ENCODE results near the gene NUP85.
"Not testable (repeated sequence)": the region's sequence is repeated elsewhere in the genome, so short reads cannot be mapped to it uniquely, and the experiment has no call there.

The NUP85 gene

GRCh38 chr17:75207050-75207407, 1.6 kb downstream of the NUP85 start:
- not testable (repeated sequence) for FAIRE-seq

GRCh38 chr17:75207760-75208159, 2.3 kb downstream of the NUP85 start:
- no peak for FAIRE-seq

- no peak for FAIRE-seq
These were observed 2.7 kb downstream of the NUP85 start for GRCh38 chr17:75208161-75208560.

- no peak for FAIRE-seq
These were observed 3.6 kb downstream of the NUP85 start for GRCh38 chr17:75209061-75209460.

- FAIRE-seq, result no peak
These were observed 12.7 kb downstream of the NUP85 start for GRCh38 chr17:75218131-75218530.

- no peak for FAIRE-seq
These were observed 14.3 kb downstream of the NUP85 start for GRCh38 chr17:75219815-75220214.

- FAIRE-seq, result no peak
These were observed 19.5 kb downstream of the NUP85 start for GRCh38 chr17:75225016-75225415.

GRCh38 chr17:75227729-75228128, 22.2 kb downstream of the NUP85 start:
- FAIRE-seq, result no peak

- no peak for FAIRE-seq
These were observed 22.8 kb downstream of the NUP85 start for GRCh38 chr17:75228305-75228704.

- FAIRE-seq, result no peak
These were observed 23.4 kb downstream of the NUP85 start for GRCh38 chr17:75228847-75229246.

- no peak for FAIRE-seq
These were observed 25.6 kb downstream of the NUP85 start for GRCh38 chr17:75231071-75231470.

- FAIRE-seq, result no peak
These were observed 26.4 kb downstream of the NUP85 start for GRCh38 chr17:75231741-75232464.

- FAIRE-seq, result no peak
These were observed 27.3 kb downstream of the NUP85 start for GRCh38 chr17:75232786-75233185.

- FAIRE-seq, result no peak
These were observed 31.9 kb downstream of the NUP85 start for GRCh38 chr17:75237100-75238014.

GRCh38 chr17:75238020-75238580, 32.6 kb downstream of the NUP85 start:
- FAIRE-seq, result no peak

GRCh38 chr17:75238684-75239191, 33.3 kb downstream of the NUP85 start:
- FAIRE-seq, result no peak

GRCh38 chr17:75239214-75239613, 33.7 kb downstream of the NUP85 start:
- FAIRE-seq, result no peak

- no peak for FAIRE-seq
These were observed 34.4 kb downstream of the NUP85 start for GRCh38 chr17:75239778-75240393.

- FAIRE-seq, result no peak
These were observed 35.1 kb downstream of the NUP85 start for GRCh38 chr17:75240394-75241142.

- FAIRE-seq, result no peak
These were observed 35.6 kb downstream of the NUP85 start for GRCh38 chr17:75241143-75241430.

- no peak for FAIRE-seq
These were observed 36.0 kb downstream of the NUP85 start for GRCh38 chr17:75241502-75241901.

- FAIRE-seq, result no peak
These were observed 36.5 kb downstream of the NUP85 start for GRCh38 chr17:75241996-75242460.

All from endometrium (tissue), 2 donors.